ENCODE measurements around the gene PFDN2.
"Not testable (repeated sequence)": the region's sequence is repeated elsewhere in the genome, so short reads cannot be mapped to it uniquely, and the experiment has no call there.

Gene PFDN2

DNA sequence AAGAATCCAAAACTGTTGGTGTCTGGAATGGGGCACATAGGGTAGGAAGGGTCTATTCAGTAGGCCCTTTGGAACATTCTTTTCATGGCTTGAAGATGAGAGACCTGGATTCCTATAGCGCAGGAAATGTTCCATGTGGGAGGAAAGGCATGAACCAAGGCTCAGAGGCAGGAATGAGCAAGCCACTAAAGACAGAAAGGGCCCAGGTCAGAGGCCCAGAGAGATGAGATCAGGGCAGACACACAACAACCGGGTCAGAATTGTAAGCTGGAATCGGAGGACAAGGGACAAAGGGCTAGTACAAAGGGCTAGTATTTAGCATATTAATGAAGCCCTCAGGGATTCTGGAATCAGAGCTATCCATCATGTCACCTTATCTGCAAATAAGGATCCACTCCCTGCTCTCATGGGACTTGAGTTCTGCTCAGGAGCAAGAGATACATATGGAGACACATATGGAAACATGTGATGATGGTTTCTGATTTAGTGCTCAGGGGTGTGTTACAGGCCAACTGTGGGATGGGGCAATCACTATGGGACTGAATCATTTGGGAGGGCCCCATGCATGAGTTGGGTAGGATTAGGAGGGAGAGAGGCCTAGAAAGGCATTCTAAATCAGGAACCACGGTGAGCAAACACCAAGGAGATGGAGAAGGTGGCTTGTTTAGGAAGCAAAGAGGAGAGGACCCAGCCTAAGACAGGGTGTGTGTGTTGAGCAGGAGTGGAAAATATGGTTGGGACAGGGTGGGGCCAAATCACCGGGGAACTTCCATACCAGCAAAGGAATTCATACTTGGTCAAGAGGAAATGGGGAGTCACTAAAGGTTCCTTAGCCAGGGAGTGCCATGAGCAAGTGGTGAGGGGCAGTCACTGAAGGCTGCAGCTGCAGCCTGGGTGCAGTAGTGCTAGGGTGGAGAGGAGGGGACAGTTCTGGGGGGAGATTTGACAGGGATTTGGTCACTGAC is 37.1 kb downstream of the PFDN2 start:
- DNase-seq (ENCODE audit: low read depth in 2 of 2): no peak

- DNase-seq (ENCODE audit: low read depth in 2 of 2): no peak
These were observed 38.3 kb downstream of the PFDN2 start for GRCh38 chr1:161079436-161080110.

GRCh38 chr1:161077426-161077825 is 40.4 kb downstream of the PFDN2 start:
- DNase-seq (ENCODE audit: low read depth in 2 of 2): no peak

- no peak for DNase-seq (ENCODE audit: low read depth in 2 of 2)
These were observed 41.4 kb downstream of the PFDN2 start for GRCh38 chr1:161076410-161076809.

- no peak for DNase-seq (ENCODE audit: low read depth in 2 of 2)
These were observed 43.0 kb downstream of the PFDN2 start for GRCh38 chr1:161074676-161075368.

DNA sequence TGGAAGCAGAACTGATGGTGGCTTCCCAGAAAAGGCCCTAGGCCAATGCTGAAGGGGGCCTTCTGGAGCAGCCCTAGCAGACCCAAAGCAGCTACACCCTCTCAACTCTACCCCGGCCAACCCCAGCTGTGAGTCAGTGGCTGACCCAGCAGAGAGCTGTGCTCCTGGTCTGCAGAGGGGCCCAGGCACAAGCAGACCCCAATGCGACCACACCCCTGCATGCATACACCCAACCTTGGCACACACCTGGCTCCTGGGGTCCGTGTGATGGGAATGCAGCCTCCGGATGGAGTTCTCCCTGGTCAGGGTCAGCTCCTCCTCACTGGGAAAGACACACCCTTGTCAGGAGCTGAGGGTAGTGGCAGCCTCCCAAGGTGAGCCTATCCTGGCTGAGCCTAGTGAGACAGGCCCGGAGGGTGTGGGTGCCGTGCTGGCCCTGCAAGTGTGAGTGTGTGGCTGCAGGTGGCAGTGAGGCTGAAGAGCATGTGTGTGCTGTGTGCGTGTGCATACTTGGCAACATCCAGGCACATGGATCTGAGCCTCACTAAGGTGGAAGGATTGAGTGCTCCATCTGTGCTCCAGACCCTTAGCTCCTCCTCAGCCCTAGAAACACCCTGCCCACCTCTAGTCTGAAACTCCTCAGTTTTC is 44.2 kb downstream of the PFDN2 start:
- no peak for DNase-seq (ENCODE audit: low read depth in 2 of 2)

DNA sequence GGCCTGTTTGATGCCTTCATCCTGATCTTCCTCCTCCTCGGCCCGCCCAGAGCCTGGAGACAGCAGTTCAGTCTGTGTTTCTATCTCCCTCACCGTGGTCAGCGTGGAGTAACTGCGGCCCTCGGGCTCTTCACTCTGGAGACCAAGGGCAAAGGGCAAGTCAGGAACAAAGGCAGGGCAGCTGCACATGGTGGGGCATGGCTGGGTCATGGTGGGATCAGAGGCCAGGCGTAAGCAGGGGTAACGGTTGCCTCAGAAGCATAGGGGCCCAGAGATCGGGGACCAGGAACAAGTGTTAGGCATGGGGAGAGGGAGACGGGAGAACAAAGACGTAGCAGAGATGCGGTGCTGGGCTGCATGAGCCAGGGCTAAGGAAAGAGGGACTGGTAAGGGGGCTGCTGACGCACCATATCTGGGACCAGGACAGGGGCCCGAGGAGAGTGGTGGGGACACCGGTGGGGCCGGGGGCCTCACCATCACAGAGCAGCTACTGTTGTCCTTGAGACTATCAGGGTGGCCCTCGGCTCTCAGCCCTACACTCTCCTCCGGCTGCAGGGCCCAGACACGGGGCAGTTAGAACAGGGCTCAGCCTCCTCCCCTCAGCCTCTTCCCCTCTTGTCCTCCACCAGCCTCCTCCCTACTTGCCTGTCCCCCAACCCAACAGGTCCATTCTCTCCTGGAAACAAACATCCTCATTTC is 44.9 kb downstream of the PFDN2 start:
- no peak for DNase-seq (ENCODE audit: low read depth in 2 of 2)

DNA sequence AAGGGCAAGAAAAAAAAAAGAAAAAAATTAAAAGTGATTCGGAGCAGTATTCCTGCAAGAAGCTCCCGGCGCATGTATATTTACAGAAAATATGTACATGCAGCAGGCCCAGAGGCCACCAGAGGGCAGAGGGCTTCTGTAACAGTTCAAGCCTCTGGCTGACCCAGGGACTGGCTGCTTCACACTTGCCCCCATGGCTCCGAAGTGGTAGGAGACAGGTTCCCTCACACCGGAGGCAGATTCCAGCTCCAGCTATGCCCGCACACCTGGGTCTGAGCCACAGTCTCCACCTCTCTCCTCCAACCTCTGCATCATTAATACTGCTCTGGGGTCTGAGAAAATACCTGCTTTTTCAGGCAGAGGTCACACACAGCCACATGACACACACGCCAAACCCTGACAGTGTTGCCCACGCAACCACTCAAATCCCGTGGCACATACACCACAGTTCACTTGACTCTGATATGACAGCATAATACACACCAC is 45.9 kb downstream of the PFDN2 start:
- DNase-seq (ENCODE audit: low read depth in 2 of 2): peak in 1 of 2 donors; percentile 32

DNA sequence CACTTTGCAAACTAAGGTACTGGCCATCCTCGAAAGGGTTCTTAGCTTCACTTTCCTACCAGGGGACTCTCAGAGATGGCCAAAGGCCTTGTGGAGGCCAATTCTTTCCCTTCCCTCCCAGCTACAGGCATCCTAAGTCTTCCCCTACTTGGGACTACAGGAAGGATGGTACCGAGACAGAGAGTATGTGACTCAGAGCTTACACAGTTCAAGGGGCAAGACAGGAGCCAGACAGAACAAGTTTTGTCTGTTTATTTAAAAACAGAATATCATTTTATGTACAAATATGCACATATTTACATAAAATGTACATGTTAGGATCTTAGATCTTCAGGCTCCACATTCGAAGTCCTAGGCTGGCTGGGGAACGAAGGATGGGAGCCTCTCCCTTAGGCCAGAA is 47.1 kb downstream of the PFDN2 start:
- no peak for DNase-seq (ENCODE audit: low read depth in 2 of 2)

- peak; percentile 81 to 82 for DNase-seq (ENCODE audit: low read depth in 2 of 2)
These were observed 48.0 kb downstream of the PFDN2 start, which contains the start of gene ARHGAP30 for GRCh38 chr1:161069731-161070270. TSS of gene ARHGAP30 (minus strand) at chr1:161069891. CDS start at chr1:161069624, 267 bp downstream.

- no peak for DNase-seq (ENCODE audit: low read depth in 2 of 2)
These were observed 48.6 kb downstream of the PFDN2 start for GRCh38 chr1:161069241-161069640.

GRCh38 chr1:161068306-161069234 is 49.3 kb downstream of the PFDN2 start:
- DNase-seq (ENCODE audit: low read depth in 2 of 2): peak; percentile 66 to 74

DNA sequence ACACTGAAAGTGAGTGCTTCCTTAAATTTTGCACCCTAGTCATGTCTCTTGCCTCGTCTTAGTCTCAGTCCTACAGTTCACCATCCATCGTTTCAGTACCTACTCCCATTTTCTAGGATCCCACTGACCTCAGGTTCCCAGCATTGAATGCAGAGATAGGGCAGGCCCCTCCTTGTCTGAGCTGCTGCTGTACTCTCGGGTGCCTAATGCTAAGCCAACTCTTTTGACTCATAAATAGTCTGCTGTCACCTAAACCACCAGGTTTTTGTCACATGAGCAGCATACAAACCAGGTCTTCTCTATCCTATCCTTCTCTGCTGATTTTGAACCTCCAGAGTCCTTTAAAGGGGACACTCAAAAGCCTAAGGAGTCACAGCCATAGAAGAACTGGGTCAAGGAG is 51.1 kb downstream of the PFDN2 start:
- peak in 1 of 2 donors; percentile 20 for DNase-seq (ENCODE audit: low read depth in 2 of 2)

DNA sequence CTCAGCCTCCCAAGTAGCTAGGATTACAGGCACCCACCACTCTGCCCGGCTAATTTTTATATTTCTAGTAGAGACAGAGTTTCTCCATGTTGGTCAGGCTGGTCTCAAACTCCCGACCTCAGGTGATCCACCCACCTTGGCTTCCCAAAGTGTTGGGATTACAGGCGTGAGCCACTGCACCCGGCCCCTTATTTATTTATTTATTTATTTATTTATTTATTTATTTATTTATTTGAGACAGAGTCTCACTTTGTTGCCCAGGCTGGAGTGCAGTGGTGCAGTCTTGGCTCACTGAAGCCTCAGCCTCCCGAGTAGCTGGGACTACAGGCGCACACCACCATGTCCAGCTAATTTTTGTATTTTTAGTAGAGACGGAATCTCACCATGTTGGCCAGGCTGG is 52.2 kb downstream of the PFDN2 start:
- not testable (repeated sequence) for DNase-seq (ENCODE audit: low read depth in 2 of 2)

DNA sequence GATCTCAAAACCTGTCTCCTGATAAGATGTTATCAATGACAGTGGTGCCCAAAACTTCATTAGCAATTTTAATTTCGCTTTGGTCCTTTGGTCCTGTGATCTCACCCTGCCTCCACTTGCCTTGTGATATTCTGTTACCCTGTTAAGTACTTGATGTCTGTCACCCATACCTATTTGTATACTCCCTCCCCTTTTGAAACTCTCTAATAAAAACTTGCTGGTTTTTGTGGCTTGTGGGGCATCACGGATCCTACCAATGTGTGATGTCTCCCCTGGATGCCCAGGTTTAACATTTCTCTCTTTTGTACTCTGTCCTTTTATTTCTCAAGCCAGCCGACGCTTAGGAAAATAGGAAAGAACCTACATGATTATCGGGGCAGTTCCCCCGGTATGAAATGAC is 53.9 kb downstream of the PFDN2 start:
- not testable (repeated sequence) for DNase-seq (ENCODE audit: low read depth in 2 of 2)

DNA sequence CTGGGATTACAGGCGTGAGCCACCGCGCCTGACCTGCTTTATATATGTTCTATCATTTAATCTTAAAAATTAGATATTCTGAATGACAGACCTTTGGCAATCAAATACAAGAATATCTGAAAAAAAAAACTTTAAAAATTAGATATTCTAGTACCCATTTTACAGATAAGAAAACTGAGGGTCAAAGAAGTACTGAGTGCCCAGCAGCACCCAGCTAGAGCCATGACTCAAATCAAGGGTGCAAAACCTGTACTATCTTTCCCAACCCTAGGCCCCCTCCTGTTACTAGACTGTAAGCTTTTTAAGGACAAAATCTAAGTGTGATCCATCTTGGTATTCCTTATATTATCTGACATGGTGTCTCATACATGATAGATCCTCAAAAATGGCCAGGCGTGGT is 56.4 kb downstream of the PFDN2 start:
- no peak for DNase-seq (ENCODE audit: low read depth in 2 of 2)

DNA sequence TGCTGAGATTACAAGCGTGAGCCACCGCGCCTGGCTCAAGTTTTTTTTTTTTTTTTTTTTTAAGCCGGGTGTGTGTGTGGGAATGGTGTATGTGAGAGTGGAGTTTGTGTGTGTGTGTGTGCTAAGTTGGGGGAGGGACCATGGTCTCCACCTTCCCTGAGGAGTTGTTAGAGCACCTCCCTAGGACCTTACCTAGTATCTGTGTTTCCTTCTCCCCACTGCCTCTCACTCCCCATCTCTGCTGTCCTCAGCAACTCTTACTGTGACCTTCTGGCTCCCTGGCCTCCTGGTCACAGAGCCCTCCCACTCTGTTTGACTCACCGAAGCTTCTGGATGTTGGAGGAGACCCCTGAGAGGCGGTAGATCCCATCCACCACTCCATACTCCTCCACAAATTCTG is 58.5 kb downstream of the PFDN2 start:
- no peak for DNase-seq (ENCODE audit: low read depth in 2 of 2)

DNA sequence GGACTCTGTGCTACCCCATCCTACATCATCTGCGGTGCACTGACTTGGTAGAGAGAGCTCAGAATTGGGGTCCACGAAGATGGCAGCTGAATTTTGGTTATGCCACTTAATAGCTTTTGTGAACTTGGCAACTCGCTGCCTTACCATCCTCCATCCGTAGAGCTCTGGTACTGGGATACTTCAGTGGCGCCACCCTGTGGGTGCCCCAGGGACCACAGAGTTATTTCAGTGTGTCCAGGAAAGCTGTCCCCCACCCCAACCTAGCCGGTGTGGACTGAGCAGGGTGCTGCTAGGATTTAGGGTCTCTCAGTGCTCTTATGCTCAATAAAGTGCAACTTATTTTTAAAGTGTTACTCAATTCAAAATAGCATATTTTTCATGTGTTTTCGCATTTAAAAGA is 63.0 kb downstream of the PFDN2 start:
- no peak for DNase-seq (ENCODE audit: low read depth in 2 of 2)

DNA sequence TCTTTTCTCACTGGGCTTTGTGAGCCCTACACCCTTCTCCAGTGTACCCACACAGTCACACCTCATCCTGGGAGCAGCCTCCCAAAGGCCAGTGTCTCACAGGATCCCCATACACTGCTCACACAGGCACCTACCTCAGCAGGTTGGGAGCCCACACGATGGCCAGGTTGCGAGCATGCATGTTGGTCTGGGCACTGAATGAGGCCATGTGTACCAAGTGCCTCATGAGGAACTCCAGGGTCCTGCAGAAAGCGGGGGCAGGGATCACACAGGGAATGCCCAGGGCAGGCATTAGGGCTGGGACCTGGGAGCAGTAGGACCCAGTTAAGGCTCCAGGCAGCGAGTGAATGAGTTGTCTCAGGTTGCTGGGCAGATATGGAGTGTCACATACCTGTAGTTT is 63.6 kb downstream of the PFDN2 start:
- no peak for DNase-seq (ENCODE audit: low read depth in 2 of 2)

- DNase-seq (ENCODE audit: low read depth in 2 of 2): no peak
These were observed 64.9 kb downstream of the PFDN2 start for GRCh38 chr1:161052899-161053298.
